B cell (primary cell): ENCODE measurements around the gene PRKAG2. TPM values are rescaled to one million over a fixed set of nuclear protein-coding genes. Genes with fewer than 3 reads are reported as not detected.

Experiments used
- ATAC-seq: fragments of 200-7000 bp; cut with Tn5 transposase; one replicate; pipeline ENCODE4 v1.10.0; 2021; ENCODE audit warnings: low read depth, mild to moderate bottlenecking, moderate number of reproducible peaks, moderate library complexity
- CTCF ChIA-PET: fragments of 350-600 bp; sonication (Branson Sonifier 250); formaldehyde crosslinking; loops from one replicate; lab custom pipeline; 2021; ENCODE audit warnings: antibody characterized with exemption, inconsistent platforms; lab: Charles Lee
- POLR2A ChIA-PET: fragments of 350-600 bp; sonication (Branson Sonifier 250); formaldehyde crosslinking; loops from one replicate; lab custom pipeline; 2021; ENCODE audit warnings: antibody characterized with exemption; lab: Charles Lee
- DNase-seq: peaks from one replicate; pipeline ENCODE4 v3.0.0; 2013
- H2AFZ ChIP-seq: 2 replicates; pipeline ENCODE4 v1.6.1; 2012; ENCODE audit warnings: mild to moderate bottlenecking, low read depth, low read length; ENCODE audit not compliant: insufficient read depth, poor library complexity, severe bottlenecking
- H3K27ac ChIP-seq, 2 donors: 1 replicate in 1 of 2; 2 replicates in 1 of 2; pipeline ENCODE4 v1.5.1; 2012 to 2013; ENCODE audit warnings: low read length in 2 of 2, mild to moderate bottlenecking in 2 of 2, moderate library complexity in 1 of 2
- H3K27me3 ChIP-seq, 4 experiments: fragments of 200-600 bp in 1 of 4; sonication (generic) in 1 of 4; replicated peaks in 1 of 4; 1 replicate in 2 of 4; 2 replicates in 2 of 4; pipeline versions ENCODE4 v1.6.1 to v1.7.0; 2013 to 2016; ENCODE audit warnings: low read length in 3 of 4, mild to moderate bottlenecking in 2 of 4, mixed read lengths in 1 of 4, moderate library complexity in 1 of 4; ENCODE audit not compliant: insufficient read depth in 4 of 4, control insufficient read depth in 3 of 4; ENCODE audit errors: control extremely low read depth in 1 of 4
- H3K36me3 ChIP-seq, 2 experiments: replicated peaks in 1 of 2; 1 replicate in 1 of 2; 2 replicates in 1 of 2; pipeline versions ENCODE4 v1.6.1 to v1.7.1; 2013; ENCODE audit warnings: low read length in 1 of 2; ENCODE audit not compliant: insufficient read depth in 2 of 2, control insufficient read depth in 1 of 2; ENCODE audit errors: control extremely low read depth in 1 of 2, extremely low read depth in 1 of 2
- H3K4me1 ChIP-seq, 2 donors: fragments of 200-600 bp in 1 of 2; sonication (generic) in 1 of 2; 1 replicate in 1 of 2; 2 replicates in 1 of 2; pipeline versions ENCODE4 v1.5.1 to v1.6.1; 2013 to 2017; ENCODE audit warnings: low read length in 2 of 2; ENCODE audit not compliant: control insufficient read depth in 2 of 2, insufficient read depth in 2 of 2
- H3K4me2 ChIP-seq: replicated peaks from 2 replicates; pipeline ENCODE3; 2012; ENCODE audit warnings: mild to moderate bottlenecking, low read depth, low read length; ENCODE audit not compliant: poor library complexity, severe bottlenecking
- H3K4me3 ChIP-seq, 5 experiments: fragments of 200-600 bp in 1 of 5; sonication (generic) in 1 of 5; 1 replicate in 3 of 5; 2 replicates in 2 of 5; pipeline versions ENCODE4 v1.5.1 to v1.7.0; 2011 to 2016; ENCODE audit warnings: low read length in 4 of 5, mild to moderate bottlenecking in 4 of 5, low read depth in 2 of 5, control low read depth in 1 of 5, moderate library complexity in 1 of 5; ENCODE audit not compliant: insufficient read depth in 1 of 5; ENCODE audit errors: control extremely low read depth in 1 of 5, extremely low read depth in 1 of 5
- H3K79me2 ChIP-seq: fragments of 200-600 bp; sonication (generic); one replicate; pipeline ENCODE4 v1.6.0; 2016; ENCODE audit warnings: low read length; ENCODE audit not compliant: control insufficient read depth, insufficient read depth
- H3K9ac ChIP-seq: fragments of 200-600 bp; sonication (generic); 2 replicates; pipeline ENCODE4 v1.6.1; 2017; ENCODE audit warnings: mild to moderate bottlenecking, low read length, moderate library complexity
- H3K9me3 ChIP-seq, 3 donors: one replicate each; pipeline versions ENCODE4 v1.6.1 to v1.7.1; 2013; ENCODE audit warnings: low read length in 2 of 3; ENCODE audit not compliant: control insufficient read depth in 2 of 3, insufficient read depth in 1 of 3; ENCODE audit errors: control extremely low read depth in 1 of 3
- H4K20me1 ChIP-seq: 2 replicates; pipeline ENCODE4 v1.6.0; 2012; ENCODE audit warnings: mild to moderate bottlenecking, low read length; ENCODE audit not compliant: insufficient read depth, control insufficient read depth, poor library complexity, severe bottlenecking
- H3K27ac Mint-ChIP-seq: one replicate; pipeline ENCODE4 v1.8.0; 2021; ENCODE audit warnings: mixed read lengths
- H3K27me3 Mint-ChIP-seq: one replicate; pipeline ENCODE4 v1.8.0; 2021; ENCODE audit warnings: mixed read lengths
- H3K4me1 Mint-ChIP-seq: one replicate; pipeline ENCODE4 v1.8.0; 2021; ENCODE audit warnings: mixed read lengths
- H3K4me3 Mint-ChIP-seq: one replicate; pipeline ENCODE4 v1.8.0; 2021; ENCODE audit warnings: mixed read lengths
- H3K9me3 Mint-ChIP-seq: one replicate; pipeline ENCODE4 v1.8.0; 2022; ENCODE audit warnings: mixed read lengths; ENCODE audit not compliant: insufficient read depth
- EZH2 ChIP-seq: IDR thresholded peaks from 2 replicates; pipeline ENCODE4 v1.6.1; 2012; ENCODE audit warnings: borderline replicate concordance, low read depth, mild to moderate bottlenecking, moderate library complexity, low read length; ENCODE audit not compliant: insufficient read depth, poor library complexity, severe bottlenecking
- WGBS: methylation state at CpG from one replicate; pipeline ENCODE4 v1.1.5; 2013; ENCODE audit warnings: missing lambda C conversion rate; ENCODE audit not compliant: insufficient coverage; 5-methylcytosine and 5-hydroxymethylcytosine counted together
- intact Hi-C: fragments of 100-400 bp; cut with micrococcal nuclease; formaldehyde crosslinking; loops from one replicate; pipeline ENCODE4 v1.10.0; 2022
- polyA plus RNA-seq: library from polyadenylated mRNA; depleted of rRNA; stranded (reverse); fragments of >200 nt; gene quantifications from 2 replicates; pipeline ENCODE4 v1.2.3, GENCODE V29; 2012
- total RNA-seq, 2 donors: library from RNA; stranded (reverse); fragments of 120-200 nt in 1 of 2; gene quantifications; 1 replicate in 1 of 2; 2 replicates in 1 of 2; pipeline versions ENCODE4 v1.2.3 to v1.2.4, GENCODE V29; 2013 to 2022
- TF ChIP-seq, protein P1 (sequence below): fragments of 200-600 bp; IDR thresholded peaks from one replicate; pipeline ENCODE4 v1.8.0; 2022; ENCODE audit warnings: antibody characterized with exemption, mild to moderate bottlenecking

The PRKAG2 gene
- total and polyA plus RNA-seq, 2 donors (not counting 1 experiment from before 2014, with no cell fraction given) = 22.1 to 56.3 TPM

DNA sequence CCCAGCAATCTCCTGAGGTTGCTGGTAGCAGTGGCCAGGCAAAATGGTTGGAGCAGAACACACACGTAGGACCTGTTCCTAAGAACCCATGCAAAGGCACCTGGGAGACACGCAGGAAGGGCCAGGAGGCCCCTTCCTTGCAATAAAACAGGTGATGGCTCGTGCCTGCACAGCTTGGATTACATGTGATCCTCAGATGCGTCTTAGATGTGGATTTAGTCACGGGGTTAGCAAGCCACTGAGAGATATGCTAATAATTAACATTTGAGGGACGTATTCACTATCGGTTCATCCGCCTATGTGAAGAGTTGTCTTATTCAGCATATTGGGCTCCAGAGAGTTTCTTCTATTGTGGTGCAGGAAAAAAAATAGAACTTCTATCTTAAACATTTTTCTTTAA lies 352.6 kb downstream of the PRKAG2 start:
- peaks cover 8 to 11% of the 10 kb centered on the region in 2 donors for H3K4me1 ChIP-seq
- Mint-ChIP-seq H3K4me3 (no peak overlapping the region), H3K27ac (no peak overlapping the region), H3K27me3 (peaks cover 11% of the 10 kb centered on the region), H3K9me3 (peaks cover 4% of the 10 kb centered on the region), H3K4me1 (peaks cover 6% of the 10 kb centered on the region)
- H3K27ac ChIP-seq = no peak overlapping the region
- CTCF ChIA-PET = interaction anchor here (1.0 kb wide), 1 partner anchor 9 kb away, joined by 3 read pairs; no protein-coding TSS in a partner anchor
- DNase-seq (no peak), ATAC-seq (no peak)
- H3K27me3 ChIP-seq = peaks cover 0 to 4% (median 2%) of the 10 kb centered on the region in 4 experiments
- H4K20me1 ChIP-seq = no peaks in the 10 kb centered on the region
- no peak overlapping the region for H3K4me3 ChIP-seq
- no peak for TF ChIP-seq EZH2
- TF ChIP-seq, protein P1, sequence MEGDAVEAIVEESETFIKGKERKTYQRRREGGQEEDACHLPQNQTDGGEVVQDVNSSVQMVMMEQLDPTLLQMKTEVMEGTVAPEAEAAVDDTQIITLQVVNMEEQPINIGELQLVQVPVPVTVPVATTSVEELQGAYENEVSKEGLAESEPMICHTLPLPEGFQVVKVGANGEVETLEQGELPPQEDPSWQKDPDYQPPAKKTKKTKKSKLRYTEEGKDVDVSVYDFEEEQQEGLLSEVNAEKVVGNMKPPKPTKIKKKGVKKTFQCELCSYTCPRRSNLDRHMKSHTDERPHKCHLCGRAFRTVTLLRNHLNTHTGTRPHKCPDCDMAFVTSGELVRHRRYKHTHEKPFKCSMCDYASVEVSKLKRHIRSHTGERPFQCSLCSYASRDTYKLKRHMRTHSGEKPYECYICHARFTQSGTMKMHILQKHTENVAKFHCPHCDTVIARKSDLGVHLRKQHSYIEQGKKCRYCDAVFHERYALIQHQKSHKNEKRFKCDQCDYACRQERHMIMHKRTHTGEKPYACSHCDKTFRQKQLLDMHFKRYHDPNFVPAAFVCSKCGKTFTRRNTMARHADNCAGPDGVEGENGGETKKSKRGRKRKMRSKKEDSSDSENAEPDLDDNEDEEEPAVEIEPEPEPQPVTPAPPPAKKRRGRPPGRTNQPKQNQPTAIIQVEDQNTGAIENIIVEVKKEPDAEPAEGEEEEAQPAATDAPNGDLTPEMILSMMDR = no peak
- H3K9me3 ChIP-seq = peaks cover 0 to 9% (median 1%) of the 10 kb centered on the region in 3 donors
- H2AFZ ChIP-seq = no peak overlapping the region
- no peak overlapping the region for H3K9ac ChIP-seq
- H3K79me2 ChIP-seq = no peaks in the 10 kb centered on the region
- WGBS = 94% methylated on average over 5 of the region's 8 CpGs
- H3K36me3 ChIP-seq = no peaks in the 10 kb centered on the region
- POLR2A ChIA-PET = no interaction called here
- intact Hi-C loops = loop anchor here (10.0 kb wide), 1 partner anchor 50 kb away; no protein-coding TSS in a partner anchor
- H3K4me2 ChIP-seq = no peak overlapping the region
